Measurements from ENCODE around the gene CRYGC.

CRYGC gene

DNA sequence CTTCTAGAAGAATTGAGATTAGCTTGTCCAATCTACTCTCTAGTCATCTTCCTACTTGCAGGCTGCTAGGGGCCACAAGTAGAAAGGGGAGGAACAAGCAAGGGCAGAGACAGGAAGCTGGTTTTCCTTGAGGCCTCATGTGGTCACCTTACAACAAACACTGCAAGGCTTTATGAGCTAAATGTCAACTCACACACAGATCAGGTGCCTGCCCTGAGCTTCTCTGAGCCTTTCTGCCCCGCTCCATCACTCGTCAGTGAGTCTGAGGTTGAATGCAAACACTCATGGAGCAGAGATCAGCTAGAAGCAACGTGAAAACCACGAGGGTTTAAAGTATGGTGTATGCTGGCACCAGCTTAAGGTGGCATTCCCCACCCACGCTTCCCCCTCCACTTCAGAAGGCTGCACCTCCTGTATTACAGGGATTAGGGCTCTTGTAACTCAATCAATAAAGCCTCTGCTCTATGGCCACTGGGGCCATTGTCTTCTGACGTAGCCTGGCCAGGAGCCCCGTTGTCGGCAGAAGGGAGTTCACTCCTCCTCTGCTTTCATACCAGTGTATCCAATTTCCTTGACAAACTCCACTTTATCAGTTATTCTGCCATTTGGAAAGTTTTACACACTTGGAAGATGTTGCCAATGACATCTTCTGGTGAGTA lies 5.4 kb upstream of the CRYGC start:
- Histone ChIP-seq H3K4me2 (ENCODE audit: low read length) (no peak overlapping the region), H3K27me3 (ENCODE audit: control insufficient read depth, low read length) (no peaks in the 10 kb centered on the region), H3K4me3 (ENCODE audit: low read length) (no peak overlapping the region), H3K4me1 (ENCODE audit: control insufficient read depth, low read length) (no peaks in the 10 kb centered on the region), H3K9me3 (ENCODE audit: control insufficient read depth, insufficient read depth, low read length) (no peaks in the 10 kb centered on the region), H4K20me1 (ENCODE audit: control insufficient read depth, insufficient read depth, low read depth, low read length) (no peaks in the 10 kb centered on the region), H3K79me2 (ENCODE audit: control insufficient read depth, low read length) (no peaks in the 10 kb centered on the region), H3K27ac (ENCODE audit: low read depth, low read length) (no peak overlapping the region), H3K9me2 (replicated peaks; ENCODE audit: control insufficient read depth, low read length) (no peaks in the 10 kb centered on the region), H3K36me3 (ENCODE audit: control insufficient read depth, low read length) (no peaks in the 10 kb centered on the region), H3F3A (ENCODE audit: control insufficient read depth, insufficient read depth) (no peaks in the 10 kb centered on the region)
- TF ChIP-seq EZH2phosphoT487 (IDR thresholded peaks at IDR 0.05; ENCODE audit: borderline replicate concordance, low read length), result no peak
- TF ChIP-seq, protein P1, sequence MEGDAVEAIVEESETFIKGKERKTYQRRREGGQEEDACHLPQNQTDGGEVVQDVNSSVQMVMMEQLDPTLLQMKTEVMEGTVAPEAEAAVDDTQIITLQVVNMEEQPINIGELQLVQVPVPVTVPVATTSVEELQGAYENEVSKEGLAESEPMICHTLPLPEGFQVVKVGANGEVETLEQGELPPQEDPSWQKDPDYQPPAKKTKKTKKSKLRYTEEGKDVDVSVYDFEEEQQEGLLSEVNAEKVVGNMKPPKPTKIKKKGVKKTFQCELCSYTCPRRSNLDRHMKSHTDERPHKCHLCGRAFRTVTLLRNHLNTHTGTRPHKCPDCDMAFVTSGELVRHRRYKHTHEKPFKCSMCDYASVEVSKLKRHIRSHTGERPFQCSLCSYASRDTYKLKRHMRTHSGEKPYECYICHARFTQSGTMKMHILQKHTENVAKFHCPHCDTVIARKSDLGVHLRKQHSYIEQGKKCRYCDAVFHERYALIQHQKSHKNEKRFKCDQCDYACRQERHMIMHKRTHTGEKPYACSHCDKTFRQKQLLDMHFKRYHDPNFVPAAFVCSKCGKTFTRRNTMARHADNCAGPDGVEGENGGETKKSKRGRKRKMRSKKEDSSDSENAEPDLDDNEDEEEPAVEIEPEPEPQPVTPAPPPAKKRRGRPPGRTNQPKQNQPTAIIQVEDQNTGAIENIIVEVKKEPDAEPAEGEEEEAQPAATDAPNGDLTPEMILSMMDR (IDR thresholded peaks at IDR 0.05; ENCODE audit: low read depth, low read length, poor library complexity, severe bottlenecking), result no peak

GRCh38 chr2:208130712-208131110 lies 1.1 kb upstream of the CRYGC start:
- TF ChIP-seq, protein P1 (IDR thresholded peaks at IDR 0.05; ENCODE audit: low read depth, low read length, poor library complexity, severe bottlenecking), result no peak
- TF ChIP-seq EZH2phosphoT487 (IDR thresholded peaks at IDR 0.05; ENCODE audit: borderline replicate concordance, low read length), result no peak
- no peaks in the 10 kb centered on the region for H3K27me3 ChIP-seq (ENCODE audit: control insufficient read depth, low read length)
- no peaks in the 10 kb centered on the region for H3F3A ChIP-seq (ENCODE audit: control insufficient read depth, insufficient read depth)
- H3K79me2 ChIP-seq (ENCODE audit: control insufficient read depth, low read length), result no peaks in the 10 kb centered on the region
- no peaks in the 10 kb centered on the region for H4K20me1 ChIP-seq (ENCODE audit: control insufficient read depth, insufficient read depth, low read depth, low read length)
- no peaks in the 10 kb centered on the region for H3K9me3 ChIP-seq (ENCODE audit: control insufficient read depth, insufficient read depth, low read length)
- H3K4me3 ChIP-seq (ENCODE audit: low read length), result no peak overlapping the region
- H3K27ac ChIP-seq (ENCODE audit: low read depth, low read length), result no peak overlapping the region
- H3K4me2 ChIP-seq (ENCODE audit: low read length), result no peak overlapping the region
- H3K9me2 ChIP-seq (replicated peaks; ENCODE audit: control insufficient read depth, low read length), result no peaks in the 10 kb centered on the region
- no peaks in the 10 kb centered on the region for H3K4me1 ChIP-seq (ENCODE audit: control insufficient read depth, low read length)
- no peaks in the 10 kb centered on the region for H3K36me3 ChIP-seq (ENCODE audit: control insufficient read depth, low read length)

- H3K4me1 ChIP-seq (ENCODE audit: control insufficient read depth, low read length), result no peaks in the 10 kb centered on the region
- H3K9me3 ChIP-seq (ENCODE audit: control insufficient read depth, insufficient read depth, low read length), result no peaks in the 10 kb centered on the region
- no peaks in the 10 kb centered on the region for H3F3A ChIP-seq (ENCODE audit: control insufficient read depth, insufficient read depth)
- H4K20me1 ChIP-seq (ENCODE audit: control insufficient read depth, insufficient read depth, low read depth, low read length), result no peaks in the 10 kb centered on the region
- H3K27me3 ChIP-seq (ENCODE audit: control insufficient read depth, low read length), result peaks cover 13% of the 10 kb centered on the region
- H3K4me3 ChIP-seq (ENCODE audit: low read length), result no peak overlapping the region
- TF ChIP-seq, protein P1 (IDR thresholded peaks at IDR 0.05; ENCODE audit: low read depth, low read length, poor library complexity, severe bottlenecking), result no peak
- TF ChIP-seq EZH2phosphoT487 (IDR thresholded peaks at IDR 0.05; ENCODE audit: borderline replicate concordance, low read length), result no peak
- H3K4me2 ChIP-seq (ENCODE audit: low read length), result no peak overlapping the region
- H3K27ac ChIP-seq (ENCODE audit: low read depth, low read length), result no peak overlapping the region
- H3K36me3 ChIP-seq (ENCODE audit: control insufficient read depth, low read length), result no peaks in the 10 kb centered on the region
- no peaks in the 10 kb centered on the region for H3K9me2 ChIP-seq (replicated peaks; ENCODE audit: control insufficient read depth, low read length)
- no peaks in the 10 kb centered on the region for H3K79me2 ChIP-seq (ENCODE audit: control insufficient read depth, low read length)
Observed at GRCh38 chr2:208128136-208128535, 1.5 kb downstream of the CRYGC start.
